Smooth muscle cell (in vitro differentiated cells): ENCODE measurements around the gene NRXN3. TPM values are rescaled to one million over a fixed set of nuclear protein-coding genes. Genes with fewer than 3 reads are reported as not detected.

Experiments used
- DNase-seq: peaks from one replicate; lab custom pipeline; 2025; ENCODE audit not compliant: unreplicated experiment; lab: John Stamatoyannopoulos, UW
- H2AFZ ChIP-seq: fragments of 200-600 bp; sonication (generic); 2 replicates; pipeline ENCODE4 v1.6.0; 2016; ENCODE audit warnings: antibody characterized with exemption, low read depth, mild to moderate bottlenecking
- H3F3A ChIP-seq: fragments of 200-600 bp; sonication (generic); 2 replicates; pipeline ENCODE4 v1.6.0; 2017; ENCODE audit warnings: antibody characterized with exemption, low read depth
- H3K27ac ChIP-seq: fragments of 200-600 bp; sonication (generic); 2 replicates; pipeline ENCODE4 v1.5.1; 2016; ENCODE audit warnings: low read depth, mild to moderate bottlenecking
- H3K27me3 ChIP-seq: fragments of 200-600 bp; sonication (generic); 2 replicates; pipeline ENCODE4 v1.6.1; 2016; ENCODE audit warnings: low read depth, mild to moderate bottlenecking
- H3K36me3 ChIP-seq: fragments of 200-600 bp; sonication (generic); 2 replicates; pipeline ENCODE4 v1.5.1; 2016; ENCODE audit warnings: low read depth
- H3K4me1 ChIP-seq: fragments of 200-600 bp; sonication (generic); 2 replicates; pipeline ENCODE4 v1.5.1; 2016; ENCODE audit warnings: low read depth
- H3K4me2 ChIP-seq: fragments of 200-600 bp; sonication (generic); 2 replicates; pipeline ENCODE4 v1.6.0; 2016; ENCODE audit warnings: mild to moderate bottlenecking
- H3K4me3 ChIP-seq: fragments of 200-600 bp; sonication (generic); 2 replicates; pipeline ENCODE4 v1.5.1; 2016; ENCODE audit warnings: mild to moderate bottlenecking
- H3K79me2 ChIP-seq: fragments of 200-600 bp; sonication (generic); 2 replicates; pipeline ENCODE4 v1.6.0; 2016; ENCODE audit warnings: low read depth, mild to moderate bottlenecking
- H3K9ac ChIP-seq: fragments of 200-600 bp; sonication (generic); 2 replicates; pipeline ENCODE4 v1.6.0; 2016; ENCODE audit warnings: low read depth
- H3K9me3 ChIP-seq: fragments of 200-600 bp; sonication (generic); replicated peaks from 2 replicates; pipeline ENCODE4 v1.5.1; 2016; ENCODE audit warnings: low read depth
- H4K20me1 ChIP-seq: fragments of 200-600 bp; sonication (generic); 2 replicates; pipeline ENCODE4 v1.6.0; 2016; ENCODE audit warnings: low read depth
- CTCF ChIP-seq: fragments of 200-600 bp; sonication (generic); IDR thresholded peaks from 2 replicates; pipeline ENCODE4 v1.5.1; 2017; ENCODE audit warnings: borderline replicate concordance, mild to moderate bottlenecking, antibody characterized with exemption; ENCODE audit not compliant: insufficient read depth, poor library complexity, severe bottlenecking
- WGBS: methylation state at CpG from one replicate; pipeline ENCODE4 v1.1.7; 2016; ENCODE audit warnings: low lambda C conversion rate; 5-methylcytosine and 5-hydroxymethylcytosine counted together
- polyA plus RNA-seq: library from polyadenylated mRNA; unstranded; fragments of >200 nt; fragmentation: Nextera tagmentation; extraction: Ambion mirVana; gene quantifications from 2 replicates; pipeline ENCODE4 v1.2.1, GENCODE V29; 2016
- total RNA-seq: library from RNA; depleted of rRNA; stranded (reverse); fragments of >200 nt; gene quantifications from 2 replicates; pipeline ENCODE4 v1.2.3, GENCODE V29; 2014

NRXN3 gene
- total and polyA plus RNA-seq, 2 experiments from 2014 or later: 1.2 to 7.0 TPM

- peaks cover 18% of the 10 kb centered on the region for H3K4me1 ChIP-seq
- no peaks in the 10 kb centered on the region for H3K36me3 ChIP-seq
- H3K9me3 ChIP-seq: no peaks in the 10 kb centered on the region
- H3K27ac ChIP-seq: no peak overlapping the region
- no peak overlapping the region for H2AFZ ChIP-seq
- DNase-seq: no peak
- 56% methylated on average over 5 of the region's 5 CpGs for WGBS
- no peak overlapping the region for H3K4me3 ChIP-seq
- no peak overlapping the region for H3K9ac ChIP-seq
- no peak for TF ChIP-seq CTCF
- H3K79me2 ChIP-seq: no peaks in the 10 kb centered on the region
- H3F3A ChIP-seq: no peaks in the 10 kb centered on the region
- H4K20me1 ChIP-seq: no peaks in the 10 kb centered on the region
- H3K4me2 ChIP-seq: no peak overlapping the region
- H3K27me3 ChIP-seq: peaks cover 13% of the 10 kb centered on the region
These were observed 815.7 kb downstream of the NRXN3 start for GRCh38 chr14:78985668-78986381.

DNA sequence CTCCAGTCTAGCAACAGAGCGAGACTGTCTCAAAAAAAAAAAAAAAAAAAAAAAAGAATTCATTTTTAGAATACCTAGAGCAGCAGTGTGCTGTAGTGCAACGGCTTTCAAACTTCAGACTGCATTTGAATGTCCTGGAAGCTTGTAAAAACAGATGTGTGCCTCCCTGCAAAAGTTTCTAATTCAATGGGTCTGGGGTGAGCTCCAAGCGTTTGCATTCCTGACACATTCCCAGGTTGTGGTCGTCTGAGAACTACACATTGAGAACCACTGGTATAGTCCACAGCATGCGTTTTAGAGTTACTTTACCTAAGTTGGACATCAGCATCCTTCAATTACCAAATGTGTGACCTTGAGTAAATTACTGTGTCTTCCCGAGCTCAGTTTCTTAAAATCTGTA, 816.8 kb downstream of the NRXN3 start:
- Histone ChIP-seq H3K27me3 (peaks cover 17% of the 10 kb centered on the region), H2AFZ (no peak overlapping the region), H3K79me2 (no peaks in the 10 kb centered on the region), H4K20me1 (no peaks in the 10 kb centered on the region), H3K27ac (no peak overlapping the region), H3K9me3 (no peaks in the 10 kb centered on the region), H3K4me2 (no peak overlapping the region), H3K9ac (no peak overlapping the region), H3K36me3 (no peaks in the 10 kb centered on the region), H3F3A (no peaks in the 10 kb centered on the region), H3K4me1 (peaks cover 18% of the 10 kb centered on the region), H3K4me3 (no peak overlapping the region)
- no peak for TF ChIP-seq CTCF
- WGBS: 32% methylated on average over 6 of the region's 6 CpGs
- no peak for DNase-seq

- no peak for TF ChIP-seq CTCF
These were observed 819.0 kb downstream of the NRXN3 start for GRCh38 chr14:78989221-78989620.

GRCh38 chr14:78992867-78993266, 822.7 kb downstream of the NRXN3 start:
- H3F3A ChIP-seq: no peaks in the 10 kb centered on the region

More at GRCh38 chr14:78989221-78989620, 819.0 kb downstream of the NRXN3 start:
- Histone ChIP-seq H3K4me3 (no peak overlapping the region), H2AFZ (no peak overlapping the region), H3K27ac (no peak overlapping the region), H3K9me3 (no peaks in the 10 kb centered on the region), H3K27me3 (peaks cover 17% of the 10 kb centered on the region), H3K36me3 (no peaks in the 10 kb centered on the region), H3K9ac (no peak overlapping the region), H3K4me2 (no peak overlapping the region), H4K20me1 (no peaks in the 10 kb centered on the region), H3K4me1 (peaks cover 18% of the 10 kb centered on the region), H3F3A (no peaks in the 10 kb centered on the region), H3K79me2 (no peaks in the 10 kb centered on the region)
- no peak for DNase-seq
- 79% methylated on average over 3 of the region's 3 CpGs for WGBS

More at GRCh38 chr14:78992867-78993266, 822.7 kb downstream of the NRXN3 start:
- no peaks in the 10 kb centered on the region for H3K4me1 ChIP-seq
- no peaks in the 10 kb centered on the region for H3K79me2 ChIP-seq
- no peak overlapping the region for H3K27ac ChIP-seq
- H3K9me3 ChIP-seq: no peaks in the 10 kb centered on the region
- no peak overlapping the region for H3K4me2 ChIP-seq
- H3K9ac ChIP-seq: no peak overlapping the region
- H3K27me3 ChIP-seq: peaks cover 7% of the 10 kb centered on the region
- DNase-seq: no peak
- no peak overlapping the region for H2AFZ ChIP-seq
- H3K4me3 ChIP-seq: no peak overlapping the region
- no peaks in the 10 kb centered on the region for H3K36me3 ChIP-seq
- no peak for TF ChIP-seq CTCF
- 95% methylated on average over 2 of the region's 2 CpGs for WGBS
- H4K20me1 ChIP-seq: no peaks in the 10 kb centered on the region
